PC-3 (cell line): ENCODE results near the gene DAPP1.

Experiments
- EZH2 ChIP-seq: fragments of 300-600 bp; sonication (generic); IDR thresholded peaks from one replicate; pipeline ENCODE4 v1.6.1; 2017; ENCODE audit warnings: antibody characterized with exemption, mild to moderate bottlenecking, low read length; ENCODE audit not compliant: unreplicated experiment
- TF ChIP-seq, protein P1 (sequence below): fragments of 300-600 bp; sonication (generic); conservative IDR thresholded peaks from 2 replicates; pipeline ENCODE4 v1.5.1; 2017; ENCODE audit warnings: antibody characterized with exemption, low read depth, mild to moderate bottlenecking, low read length

DNA sequence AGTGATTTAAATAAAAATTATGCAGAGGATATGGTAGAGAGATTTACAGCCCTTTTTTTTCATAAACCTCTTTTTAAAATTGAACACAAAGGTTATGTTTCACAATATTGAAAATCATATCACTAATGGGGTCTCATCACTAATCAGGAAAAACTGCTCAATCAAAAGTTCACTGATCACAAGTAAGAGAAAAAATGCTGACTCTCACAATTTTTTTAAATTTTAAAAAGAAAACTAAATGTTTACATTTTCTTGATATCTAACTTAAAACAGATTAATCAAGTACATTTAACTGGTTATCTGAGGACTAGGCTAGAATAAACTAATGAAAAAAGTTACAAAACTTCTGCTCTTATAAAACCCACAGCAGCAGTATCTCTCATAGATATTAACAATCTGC, 69.1 kb downstream of the DAPP1 start:
- TF ChIP-seq, protein P1, sequence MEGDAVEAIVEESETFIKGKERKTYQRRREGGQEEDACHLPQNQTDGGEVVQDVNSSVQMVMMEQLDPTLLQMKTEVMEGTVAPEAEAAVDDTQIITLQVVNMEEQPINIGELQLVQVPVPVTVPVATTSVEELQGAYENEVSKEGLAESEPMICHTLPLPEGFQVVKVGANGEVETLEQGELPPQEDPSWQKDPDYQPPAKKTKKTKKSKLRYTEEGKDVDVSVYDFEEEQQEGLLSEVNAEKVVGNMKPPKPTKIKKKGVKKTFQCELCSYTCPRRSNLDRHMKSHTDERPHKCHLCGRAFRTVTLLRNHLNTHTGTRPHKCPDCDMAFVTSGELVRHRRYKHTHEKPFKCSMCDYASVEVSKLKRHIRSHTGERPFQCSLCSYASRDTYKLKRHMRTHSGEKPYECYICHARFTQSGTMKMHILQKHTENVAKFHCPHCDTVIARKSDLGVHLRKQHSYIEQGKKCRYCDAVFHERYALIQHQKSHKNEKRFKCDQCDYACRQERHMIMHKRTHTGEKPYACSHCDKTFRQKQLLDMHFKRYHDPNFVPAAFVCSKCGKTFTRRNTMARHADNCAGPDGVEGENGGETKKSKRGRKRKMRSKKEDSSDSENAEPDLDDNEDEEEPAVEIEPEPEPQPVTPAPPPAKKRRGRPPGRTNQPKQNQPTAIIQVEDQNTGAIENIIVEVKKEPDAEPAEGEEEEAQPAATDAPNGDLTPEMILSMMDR, result no peak
- no peak for TF ChIP-seq EZH2
